K562 (cell line): ENCODE data around the gene BHLHE23. TPM values are rescaled to one million over a fixed set of nuclear protein-coding genes. Genes with fewer than 3 reads are reported as not detected.

Experiments used
- ATAC-seq: fragments of 200-7000 bp; cut with Tn5 transposase; 3 replicates; pipeline ENCODE4 v1.9.1; 2020; ENCODE audit warnings: moderate library complexity
- Bru-seq: library from RNA; stranded (reverse); fragments of 400-500 nt; gene quantifications from one replicate; lab custom pipeline; 2021; lab: Mats Ljungman, UMichigan
- BruChase-seq, 2 experiments: library from RNA; stranded (reverse); fragments of 400-500 nt; gene quantifications; one replicate each; lab custom pipeline; 2021; lab: Mats Ljungman, UMichigan
- BruUV-seq: library from RNA; stranded (reverse); fragments of 400-500 nt; replicated peaks from 2 replicates; lab custom pipeline; 2021; lab: Mats Ljungman, UMichigan
- CTCF ChIA-PET: fragments of 300-600 bp; formaldehyde crosslinking; extraction: SDS; loops from one replicate; lab custom pipeline; 2021; ENCODE audit warnings: low intra/inter-chr PET ratio; lab: Yijun Ruan, JAX
- POLR2A ChIA-PET: fragments of 300-600, 350-650 bp; sonication (Branson Sonifier 250); formaldehyde crosslinking; extraction: SDS; loops from one replicate; lab custom pipeline; 2021; ENCODE audit warnings: antibody characterized with exemption, inconsistent platforms; lab: Yijun Ruan, JAX
- DNase-seq, 4 experiments: peaks; one replicate each; pipeline versions ENCODE4 v3.0.0 to v3.0.0-alpha.2; 2011 to 2018; ENCODE audit warnings: low spot score in 3 of 4, mixed read lengths in 3 of 4; ENCODE audit errors: extremely low read depth in 1 of 4
- FAIRE-seq: peaks from 2 replicates; lab custom pipeline; 2011; peaks lifted over from hg19 to GRCh38; lab: Jason Lieb, UNC
- H2AFZ ChIP-seq: 2 replicates; pipeline ENCODE4 v1.6.0; 2011; ENCODE audit warnings: low read depth, low read length, control low read depth, inconsistent platforms
- H3K27ac ChIP-seq: fragments of 200-600 bp; 3 replicates; pipeline ENCODE4 v1.8.0; 2011; ENCODE audit warnings: low read depth, mild to moderate bottlenecking, control low read depth, inconsistent platforms, low read length, moderate library complexity, mixed read lengths; ENCODE audit errors: extremely low read depth
- H3K27me3 ChIP-seq, 2 experiments: fragments of 300-600 bp in 1 of 2; 2 replicates in 1 of 2; 3 replicates in 1 of 2; pipeline versions ENCODE4 v1.6.0 to v1.8.0; 2011; ENCODE audit warnings: inconsistent platforms in 2 of 2, low read length in 2 of 2, mild to moderate bottlenecking in 1 of 2, mixed read lengths in 1 of 2, moderate library complexity in 1 of 2; ENCODE audit not compliant: control insufficient read depth in 2 of 2, insufficient read depth in 2 of 2
- H3K36me3 ChIP-seq: fragments of 300-600 bp; 3 replicates; pipeline ENCODE4 v1.8.0; 2011; ENCODE audit warnings: mild to moderate bottlenecking, low read length, inconsistent platforms; ENCODE audit not compliant: control insufficient read depth, insufficient read depth
- H3K4me1 ChIP-seq, 2 experiments: fragments of 200-600 bp in 1 of 2; replicated peaks in 1 of 2; 2 replicates in 1 of 2; 3 replicates in 1 of 2; pipeline versions ENCODE4 v1.5.1 to v1.8.0; 2011; ENCODE audit warnings: inconsistent platforms in 2 of 2, low read length in 2 of 2, mild to moderate bottlenecking in 1 of 2, mixed read lengths in 1 of 2, moderate library complexity in 1 of 2; ENCODE audit not compliant: control insufficient read depth in 2 of 2, insufficient read depth in 2 of 2
- H3K4me2 ChIP-seq: 2 replicates; pipeline ENCODE4 v1.6.1; 2011; ENCODE audit warnings: low read length, control low read depth, inconsistent platforms, mixed read lengths; ENCODE audit not compliant: insufficient read depth
- H3K4me3 ChIP-seq: fragments of 200-600 bp; sonication (generic), shearing (Covaris generic); 2 replicates; pipeline ENCODE4 v1.5.1; 2016; ENCODE audit warnings: control low read depth, inconsistent platforms
- H3K79me2 ChIP-seq: fragments of 200-600 bp; 3 replicates; pipeline ENCODE4 v1.8.0; 2011; ENCODE audit warnings: low read length, inconsistent platforms; ENCODE audit not compliant: control insufficient read depth, insufficient read depth
- H3K9ac ChIP-seq, 2 experiments: 2 replicates each; pipeline versions ENCODE4 v1.6.0 to v1.6.1; 2011; ENCODE audit warnings: low read depth in 2 of 2, low read length in 2 of 2, control low read depth in 1 of 2, inconsistent platforms in 1 of 2, mild to moderate bottlenecking in 1 of 2, mixed read lengths in 1 of 2; ENCODE audit not compliant: insufficient read depth in 1 of 2
- H3K9me1 ChIP-seq: one replicate; pipeline ENCODE4 v1.6.0; 2011; ENCODE audit warnings: inconsistent platforms, mild to moderate bottlenecking, low read length, moderate library complexity; ENCODE audit not compliant: control insufficient read depth, insufficient read depth
- H3K9me3 ChIP-seq: replicated peaks from 2 replicates; pipeline ENCODE4 v1.5.1; 2011; ENCODE audit warnings: low read depth, low read length, inconsistent platforms; ENCODE audit not compliant: control insufficient read depth, insufficient read depth
- H4K20me1 ChIP-seq: replicated peaks from 2 replicates; pipeline ENCODE4 v1.6.1; 2011; ENCODE audit warnings: low read length, inconsistent platforms, mixed read lengths; ENCODE audit not compliant: control insufficient read depth, insufficient read depth
- COPS2 ChIP-seq: fragments of 450-650 bp; conservative IDR thresholded peaks from 2 replicates; pipeline ENCODE4 v1.6.1; 2016; ENCODE audit warnings: mild to moderate bottlenecking, moderate library complexity
- MECOM ChIP-seq: fragments of 250-450 bp; sonication (Bioruptor Pico); IDR thresholded peaks from 2 replicates; pipeline ENCODE4 v1.8.0; 2022; ENCODE audit warnings: inconsistent platforms
- RBM17 ChIP-seq: fragments of 200-400 bp; formaldehyde crosslinking; IDR thresholded peaks from 2 replicates; pipeline ENCODE4 v1.6.1; 2017; ENCODE audit warnings: low read depth, mild to moderate bottlenecking, low read length, borderline replicate concordance
- SMARCE1 ChIP-seq: fragments of 450-650 bp; IDR thresholded peaks from 2 replicates; pipeline ENCODE4 v1.7.1; 2016; ENCODE audit warnings: mild to moderate bottlenecking
- SP1 ChIP-seq: sonication (generic); formaldehyde crosslinking; IDR thresholded peaks from 2 replicates; pipeline ENCODE4 v1.8.1; 2022; ENCODE audit warnings: mild to moderate bottlenecking, missing genetic modification reagents
- ZNF121 ChIP-seq: sonication (generic); formaldehyde crosslinking; conservative IDR thresholded peaks from 2 replicates; pipeline ENCODE4 v1.8.0; 2022; ENCODE audit warnings: missing genetic modification reagents
- ZNF263 ChIP-seq: sonication (generic); formaldehyde crosslinking; IDR thresholded peaks from 2 replicates; pipeline ENCODE4 v1.8.0; 2022; ENCODE audit warnings: mild to moderate bottlenecking, missing genetic modification reagents, borderline replicate concordance
- ZNF384 ChIP-seq: IDR thresholded peaks from 2 replicates; pipeline ENCODE4 v1.6.1; 2012; ENCODE audit warnings: low read depth, low read length, improper control_type of control experiment
- WGBS: fragments of 100-300 bp; shearing (Covaris generic); methylation state at CpG from one replicate; pipeline ENCODE4 v1.1.6; 2016; ENCODE audit warnings: low coverage, mixed read lengths; ENCODE audit not compliant: insufficient coverage; ENCODE audit errors: missing lambda C conversion rate; 5-methylcytosine and 5-hydroxymethylcytosine counted together
- in situ Hi-C: fragments of 300-500 bp; cut with MboI; formaldehyde crosslinking; loops from 4 replicates; pipeline ENCODE4 v1.15.0; 2018; ENCODE audit warnings: inconsistent platforms, mixed read lengths
- intact Hi-C: fragments of 100-400 bp; cut with micrococcal nuclease; formaldehyde crosslinking; loops from 2 replicates; pipeline ENCODE4 v1.14.2; 2022
- long read RNA-seq, 3 experiments: library from polyadenylated mRNA in 2 of 3; library from RNA in 1 of 3; unstranded in 2 of 3; stranded (forward) in 1 of 3; transcript quantifications; one replicate each; pipeline ENCODE4 v2.0.0, GENCODE V29; 2019 to 2022
- polyA minus RNA-seq, 3 experiments: library from RNA; depleted of rRNA, polyadenylated mRNA; stranded (reverse); fragments of >200 nt; gene quantifications; 2 replicates each; pipeline ENCODE4 v1.2.3, GENCODE V29; 2011
- polyA plus RNA-seq, 8 experiments: library from polyadenylated mRNA; depleted of rRNA in 4 of 8; stranded (reverse) in 5 of 8; unstranded in 3 of 8; fragments of >200 nt; fragmentation: Nextera tagmentation in 2 of 8; fragmentation: Illumina TruSeq in 1 of 8; extraction: Ambion mirVana in 2 of 8; extraction: Trizol in 1 of 8; gene quantifications; 2 replicates each; pipeline versions ENCODE4 v1.2.1 to v1.2.3, GENCODE V29; 2011 to 2014; ENCODE audit warnings: inconsistent platforms in 1 of 8, missing spikeins in 1 of 8
- total RNA-seq, 7 experiments: library from RNA; depleted of rRNA in 6 of 7; stranded (reverse); fragments of >200 nt in 6 of 7; fragmentation: Illumina TruSeq in 2 of 7; extraction: Trizol in 2 of 7; gene quantifications; 2 replicates each; pipeline versions ENCODE4 v1.2.1 to v1.2.3, GENCODE V29; 2011 to 2021; ENCODE audit warnings: low replicate concordance in 1 of 7
- TF ChIP-seq, protein P1 (sequence below): fragments of 250-450 bp; sonication (Bioruptor Pico); IDR thresholded peaks from 2 replicates; pipeline ENCODE4 v1.5.0; 2022; ENCODE audit warnings: mild to moderate bottlenecking
- TF ChIP-seq, protein P2 (sequence below): sonication (generic); IDR thresholded peaks from 2 replicates; pipeline ENCODE4 v1.6.1; 2016
- TF ChIP-seq, protein P3 (sequence below): fragments of 250-450 bp; sonication (Bioruptor Pico); IDR thresholded peaks from 2 replicates; pipeline ENCODE4 v1.4.0; 2020; ENCODE audit warnings: mild to moderate bottlenecking, moderate library complexity

Gene BHLHE23
- total RNA-seq (2011; cell fraction: chromatin; rRNA removed; ENCODE audit: low replicate concordance) = not detected in 2 replicates
- not detected in 2 replicates for total RNA-seq (2011; cell fraction: nucleolus; rRNA removed)
- total RNA-seq (2011; cell fraction: nucleoplasm; rRNA removed) = not detected in 2 replicates
- not detected in 2 replicates for total RNA-seq (2014; rRNA removed)
- not detected in 2 replicates for total RNA-seq (2014; rRNA removed; fragmentation: Illumina TruSeq; extraction: Trizol)
- not detected in 2 replicates for total RNA-seq (2015; rRNA removed; fragmentation: Illumina TruSeq; extraction: Trizol)
- total RNA-seq (2021) = not detected in 2 replicates
- polyA plus RNA-seq (2011; rRNA removed) = not detected in 2 replicates
- polyA plus RNA-seq (2011; cell fraction: cytosol; rRNA removed) = not detected in 2 replicates
- not detected in 2 replicates for polyA plus RNA-seq (2011; cell fraction: nucleus; rRNA removed)
- not detected in 2 replicates for polyA plus RNA-seq (2012)
- not detected in 2 replicates for polyA plus RNA-seq (2014; fragmentation: Illumina TruSeq; extraction: Trizol)
- not detected for polyA plus RNA-seq (2014; fragmentation: Nextera tagmentation; extraction: Ambion mirVana)
- polyA plus RNA-seq (2014; rRNA removed) = not detected in 2 replicates
- not detected in 2 replicates for polyA minus RNA-seq (2011; rRNA and poly(A)+ RNA removed)
- not detected in 2 replicates for polyA minus RNA-seq (2011; cell fraction: cytosol; rRNA and poly(A)+ RNA removed)
- not detected in 2 replicates for polyA minus RNA-seq (2011; cell fraction: nucleus; rRNA and poly(A)+ RNA removed)
- Bru-seq, nascent RNA = not detected
- BruChase-seq, experiment 1, labeled RNA remaining after a 2-hour chase = not detected
- BruChase-seq, experiment 2, labeled RNA remaining after a 6-hour chase = not detected
- long read RNA-seq, experiment 1 = 0 reads
- long read RNA-seq, experiment 2 = 0 reads
- long read RNA-seq, experiment 3 = 0 reads

DNA sequence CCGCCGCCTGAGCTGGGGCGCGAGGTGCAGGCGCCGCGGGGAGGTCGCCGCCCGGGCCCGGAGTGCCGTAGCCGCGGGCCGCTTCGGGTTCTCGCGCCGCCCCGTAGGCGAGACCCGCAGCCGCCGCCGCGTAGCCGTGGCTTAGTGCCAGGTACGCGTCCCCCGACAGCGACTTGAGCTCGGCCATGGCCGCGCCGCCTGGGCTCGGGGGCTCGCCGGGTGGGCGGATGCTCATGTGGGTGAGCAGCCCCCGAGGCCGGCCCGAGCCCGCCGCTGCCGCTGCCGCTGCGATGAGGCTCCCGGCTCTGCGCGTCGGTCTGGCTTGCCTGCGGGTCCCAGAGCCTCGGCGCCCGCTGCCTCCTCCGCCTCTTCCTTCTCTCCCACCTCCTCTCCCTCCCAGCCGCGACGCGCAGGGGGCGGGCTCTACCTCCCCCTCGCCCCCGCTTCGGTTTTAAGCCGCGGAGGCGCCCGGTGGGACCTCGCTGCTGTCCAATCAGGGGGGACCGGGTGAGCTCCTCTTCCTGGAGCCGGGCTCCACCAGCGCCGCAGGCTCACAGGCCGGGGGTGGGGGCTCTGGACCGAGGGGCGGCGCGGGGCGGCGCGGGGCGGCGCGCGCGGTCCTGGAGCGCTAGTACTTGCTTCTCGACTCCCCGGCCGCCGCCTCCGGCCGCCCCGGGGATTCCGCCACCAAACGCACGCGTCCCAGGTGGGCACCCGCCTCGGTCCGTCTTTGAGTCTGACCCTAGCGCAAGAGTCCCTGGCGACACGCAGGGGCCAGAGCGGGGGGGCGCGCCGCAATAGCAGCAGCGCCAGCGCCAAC lies at the start of gene BHLHE23:
TSS of gene BHLHE23 (minus strand) at position 425 of the 820 bp plus-strand sequence. CDS start at position 235, 190 bp downstream.
- H3K4me1 ChIP-seq = peaks cover 5 to 37% of the 10 kb centered on the region in 2 experiments; a peak in 3 of 5 replicates
- intact Hi-C loops = loop anchor here (5.0 kb wide), 1 partner anchor 104 kb away; no protein-coding TSS in a partner anchor
- no TSS peak for BruUV-seq
- ChIA-PET CTCF (interaction anchor here (0.6 to 0.7 kb wide), 2 partner anchors 35 to 106 kb away, joined by 3 to 4 read pairs; no protein-coding TSS in a partner anchor), POLR2A (interaction anchor here (0.7 kb wide), 1 partner anchor 196 kb away, joined by 3 read pairs; no protein-coding TSS in a partner anchor)
- FAIRE-seq = no peak
- H3K27ac ChIP-seq = no peak within 1 kb of the TSS
- H3K27me3 ChIP-seq = peaks cover 30 to 59% of the 10 kb centered on the region in 2 experiments
- ATAC-seq = no peak
- H3K9ac ChIP-seq = no peak within 1 kb of the TSS
- no peak for DNase-seq
- H4K20me1 ChIP-seq = no peaks in the 10 kb centered on the region; the same call in none of the 2 replicates
- in situ Hi-C loops = no loop called here
- no peak within 1 kb of the TSS for H3K4me3 ChIP-seq
- no peaks in the 10 kb centered on the region for H3K9me1 ChIP-seq
- no peaks in the 10 kb centered on the region for H3K36me3 ChIP-seq
- 63% methylated on average over 22 of the region's 110 CpGs for WGBS
- no peak within 1 kb of the TSS for H2AFZ ChIP-seq
- no peaks in the 10 kb centered on the region for H3K79me2 ChIP-seq
- no peak within 1 kb of the TSS for H3K4me2 ChIP-seq
- H3K9me3 ChIP-seq = no peaks in the 10 kb centered on the region
- TF ChIP-seq ZNF263 (CRISPR knock-in tag) = no peak
- TF ChIP-seq, protein P1, sequence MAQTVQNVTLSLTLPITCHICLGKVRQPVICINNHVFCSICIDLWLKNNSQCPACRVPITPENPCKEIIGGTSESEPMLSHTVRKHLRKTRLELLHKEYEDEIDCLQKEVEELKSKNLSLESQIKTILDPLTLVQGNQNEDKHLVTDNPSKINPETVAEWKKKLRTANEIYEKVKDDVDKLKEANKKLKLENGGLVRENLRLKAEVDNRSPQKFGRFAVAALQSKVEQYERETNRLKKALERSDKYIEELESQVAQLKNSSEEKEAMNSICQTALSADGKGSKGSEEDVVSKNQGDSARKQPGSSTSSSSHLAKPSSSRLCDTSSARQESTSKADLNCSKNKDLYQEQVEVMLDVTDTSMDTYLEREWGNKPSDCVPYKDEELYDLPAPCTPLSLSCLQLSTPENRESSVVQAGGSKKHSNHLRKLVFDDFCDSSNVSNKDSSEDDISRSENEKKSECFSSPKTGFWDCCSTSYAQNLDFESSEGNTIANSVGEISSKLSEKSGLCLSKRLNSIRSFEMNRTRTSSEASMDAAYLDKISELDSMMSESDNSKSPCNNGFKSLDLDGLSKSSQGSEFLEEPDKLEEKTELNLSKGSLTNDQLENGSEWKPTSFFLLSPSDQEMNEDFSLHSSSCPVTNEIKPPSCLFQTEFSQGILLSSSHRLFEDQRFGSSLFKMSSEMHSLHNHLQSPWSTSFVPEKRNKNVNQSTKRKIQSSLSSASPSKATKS (CRISPR knock-in tag) = no peak
- TF ChIP-seq SMARCE1 = no peak
- no peak for TF ChIP-seq MECOM (CRISPR knock-in tag)
- TF ChIP-seq, protein P2, sequence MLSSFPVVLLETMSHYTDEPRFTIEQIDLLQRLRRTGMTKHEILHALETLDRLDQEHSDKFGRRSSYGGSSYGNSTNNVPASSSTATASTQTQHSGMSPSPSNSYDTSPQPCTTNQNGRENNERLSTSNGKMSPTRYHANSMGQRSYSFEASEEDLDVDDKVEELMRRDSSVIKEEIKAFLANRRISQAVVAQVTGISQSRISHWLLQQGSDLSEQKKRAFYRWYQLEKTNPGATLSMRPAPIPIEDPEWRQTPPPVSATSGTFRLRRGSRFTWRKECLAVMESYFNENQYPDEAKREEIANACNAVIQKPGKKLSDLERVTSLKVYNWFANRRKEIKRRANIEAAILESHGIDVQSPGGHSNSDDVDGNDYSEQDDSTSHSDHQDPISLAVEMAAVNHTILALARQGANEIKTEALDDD = no peak
- TF ChIP-seq COPS2 = no peak
- TF ChIP-seq, protein P3, sequence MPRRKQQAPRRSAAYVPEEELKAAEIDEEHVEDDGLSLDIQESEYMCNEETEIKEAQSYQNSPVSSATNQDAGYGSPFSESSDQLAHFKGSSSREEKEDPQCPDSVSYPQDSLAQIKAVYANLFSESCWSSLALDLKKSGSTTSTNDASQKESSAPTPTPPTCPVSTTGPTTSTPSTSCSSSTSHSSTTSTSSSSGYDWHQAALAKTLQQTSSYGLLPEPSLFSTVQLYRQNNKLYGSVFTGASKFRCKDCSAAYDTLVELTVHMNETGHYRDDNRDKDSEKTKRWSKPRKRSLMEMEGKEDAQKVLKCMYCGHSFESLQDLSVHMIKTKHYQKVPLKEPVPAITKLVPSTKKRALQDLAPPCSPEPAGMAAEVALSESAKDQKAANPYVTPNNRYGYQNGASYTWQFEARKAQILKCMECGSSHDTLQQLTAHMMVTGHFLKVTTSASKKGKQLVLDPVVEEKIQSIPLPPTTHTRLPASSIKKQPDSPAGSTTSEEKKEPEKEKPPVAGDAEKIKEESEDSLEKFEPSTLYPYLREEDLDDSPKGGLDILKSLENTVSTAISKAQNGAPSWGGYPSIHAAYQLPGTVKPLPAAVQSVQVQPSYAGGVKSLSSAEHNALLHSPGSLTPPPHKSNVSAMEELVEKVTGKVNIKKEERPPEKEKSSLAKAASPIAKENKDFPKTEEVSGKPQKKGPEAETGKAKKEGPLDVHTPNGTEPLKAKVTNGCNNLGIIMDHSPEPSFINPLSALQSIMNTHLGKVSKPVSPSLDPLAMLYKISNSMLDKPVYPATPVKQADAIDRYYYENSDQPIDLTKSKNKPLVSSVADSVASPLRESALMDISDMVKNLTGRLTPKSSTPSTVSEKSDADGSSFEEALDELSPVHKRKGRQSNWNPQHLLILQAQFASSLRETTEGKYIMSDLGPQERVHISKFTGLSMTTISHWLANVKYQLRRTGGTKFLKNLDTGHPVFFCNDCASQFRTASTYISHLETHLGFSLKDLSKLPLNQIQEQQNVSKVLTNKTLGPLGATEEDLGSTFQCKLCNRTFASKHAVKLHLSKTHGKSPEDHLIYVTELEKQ = no peak
- TF ChIP-seq ZNF121 = no peak
- no peak for TF ChIP-seq ZNF384
- TF ChIP-seq SP1 (CRISPR knock-in tag) = no peak
- TF ChIP-seq RBM17 = no peak
